NCI-H128 (cell line): Measurements from ENCODE around the gene FBLN2.
"Not testable (repeated sequence)": the region's sequence is repeated elsewhere in the genome, so short reads cannot be mapped to it uniquely, and the experiment has no call there.

ENCODE experiments used
- DNase-seq: peaks from one replicate; lab custom pipeline; 2025; ENCODE audit not compliant: unreplicated experiment; lab: John Stamatoyannopoulos, UW

FBLN2 gene

GRCh38 chr3:13513913-13514517 is 34.9 kb upstream of the FBLN2 start:
- DNase-seq: no peak

- DNase-seq: no peak
Observed at GRCh38 chr3:13514639-13515435, 34.1 kb upstream of the FBLN2 start.

DNA sequence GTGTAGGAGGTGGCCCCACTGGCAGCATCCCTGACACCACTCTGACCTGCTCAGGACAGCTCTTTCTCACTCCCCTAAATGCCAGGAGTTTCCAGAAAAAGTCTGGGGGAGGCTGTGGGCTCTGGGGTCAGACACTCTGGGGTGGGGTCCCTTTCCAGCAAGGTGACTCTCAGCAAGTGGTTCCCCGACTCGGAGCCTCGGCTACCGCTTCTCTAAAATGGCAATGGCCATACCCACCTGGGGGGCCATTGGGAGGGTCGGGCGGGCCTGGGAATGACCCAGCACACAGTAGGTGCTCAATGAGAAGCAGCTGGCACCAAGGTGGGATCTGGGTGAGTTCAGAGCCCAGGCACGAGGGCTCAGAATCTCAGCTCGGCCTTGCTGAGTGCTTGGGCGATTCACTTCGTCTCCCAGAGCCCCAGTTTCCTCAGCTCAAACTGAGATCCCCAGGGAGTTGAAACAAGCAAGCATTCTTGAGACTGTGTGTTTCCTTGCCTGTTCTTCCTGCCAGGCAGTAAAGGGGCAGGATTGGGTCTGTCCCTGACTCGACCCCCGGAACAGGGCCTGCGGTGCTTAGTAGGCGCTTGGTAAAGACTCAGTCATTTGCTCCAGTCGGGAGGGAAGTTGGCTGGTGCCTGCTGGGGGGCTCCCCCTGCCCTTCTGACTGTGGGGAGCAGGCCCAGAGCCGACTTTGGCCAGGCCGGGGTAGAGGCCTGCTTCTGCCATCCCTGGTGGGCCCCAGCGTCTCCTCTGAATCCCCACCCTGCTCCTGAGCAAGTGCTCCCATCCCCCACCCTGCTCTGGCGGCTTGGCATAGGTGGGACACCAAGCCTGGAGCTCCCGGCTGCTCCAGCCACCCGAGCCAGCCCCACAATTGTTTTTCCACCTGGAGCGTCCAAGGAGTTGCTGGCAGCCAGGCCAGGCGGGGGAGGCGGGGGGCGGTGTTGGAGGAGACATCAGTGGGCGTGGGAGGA is 32.9 kb upstream of the FBLN2 start:
- no peak for DNase-seq

DNA sequence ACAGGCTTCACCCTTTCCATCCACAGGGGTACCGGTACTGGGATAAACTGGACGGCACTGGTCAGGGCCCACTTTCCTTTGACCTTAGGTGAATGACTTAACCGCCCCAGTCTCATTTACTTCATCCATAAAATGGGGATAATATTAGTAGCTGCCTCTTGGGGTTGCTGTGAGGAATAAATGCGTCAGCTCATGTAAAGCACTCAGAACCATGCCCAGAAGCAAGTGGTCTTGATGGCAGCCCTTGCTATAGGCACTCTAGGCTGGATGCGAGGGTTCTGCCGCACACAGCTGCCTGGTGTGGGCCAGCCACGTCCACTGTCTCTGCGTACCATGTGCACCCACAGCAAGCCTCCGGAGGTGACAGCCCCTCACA is 32.2 kb upstream of the FBLN2 start:
- no peak for DNase-seq

DNA sequence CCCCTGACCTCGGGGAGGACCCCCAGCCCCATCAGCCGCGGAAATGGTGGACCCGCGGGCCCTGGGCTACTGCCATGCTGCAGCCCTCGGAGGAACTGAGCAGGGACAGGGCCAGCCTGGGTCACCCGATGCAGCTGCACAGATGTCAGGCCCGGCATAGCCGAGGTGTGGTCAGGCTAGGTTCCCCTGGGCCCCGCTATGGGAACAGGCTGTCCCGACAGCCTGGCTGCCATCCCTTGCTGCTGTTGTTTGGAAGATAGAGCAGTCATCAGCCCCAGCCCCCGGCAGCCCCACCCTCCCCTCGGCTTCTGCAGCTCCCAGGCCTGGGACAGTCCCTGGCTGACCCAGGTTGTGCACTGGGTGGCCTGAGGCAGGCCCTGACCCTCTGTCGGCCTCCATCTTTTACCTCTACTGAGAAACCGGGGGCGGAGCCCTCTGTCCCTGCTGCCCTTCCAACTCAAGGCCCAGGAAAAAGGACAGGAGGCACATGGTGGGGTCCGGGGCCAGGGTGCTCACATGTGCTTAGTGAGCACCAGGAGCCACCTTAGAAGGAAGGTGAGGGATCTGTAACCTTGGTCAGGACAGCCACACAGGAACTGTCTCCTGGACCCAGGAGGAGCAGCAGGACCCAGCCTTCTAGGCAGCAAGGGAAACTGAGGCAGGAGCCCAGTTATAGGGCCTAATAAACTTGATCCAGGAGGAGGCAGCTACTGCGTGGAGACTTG is 31.5 kb upstream of the FBLN2 start:
- no peak for DNase-seq

GRCh38 chr3:13518516-13518953 is 30.4 kb upstream of the FBLN2 start:
- DNase-seq: no peak

GRCh38 chr3:13519006-13519791 is 29.7 kb upstream of the FBLN2 start:
- DNase-seq: no peak

GRCh38 chr3:13520326-13520880 is 28.5 kb upstream of the FBLN2 start:
- no peak for DNase-seq

- no peak for DNase-seq
Observed at GRCh38 chr3:13521309-13521708, 27.6 kb upstream of the FBLN2 start.

DNA sequence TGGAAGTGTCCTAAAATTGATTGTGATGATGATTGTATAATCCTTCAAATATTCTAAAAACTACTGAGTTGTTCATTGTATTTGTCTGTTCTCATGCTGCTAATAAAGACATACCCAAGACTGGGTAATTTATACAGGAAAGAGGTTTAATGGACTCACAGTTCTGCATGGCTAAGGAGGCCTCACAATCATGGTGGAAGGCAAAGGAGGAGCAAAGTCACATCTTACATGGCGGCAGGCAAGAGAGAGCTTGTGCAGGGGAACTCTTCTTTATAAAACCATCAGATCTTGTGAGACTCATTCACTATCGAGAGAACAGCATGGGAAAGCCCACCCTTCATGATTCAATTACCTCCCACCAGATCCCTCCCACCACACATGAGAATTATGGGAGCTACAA is 27.2 kb upstream of the FBLN2 start:
- not testable (repeated sequence) for DNase-seq

DNA sequence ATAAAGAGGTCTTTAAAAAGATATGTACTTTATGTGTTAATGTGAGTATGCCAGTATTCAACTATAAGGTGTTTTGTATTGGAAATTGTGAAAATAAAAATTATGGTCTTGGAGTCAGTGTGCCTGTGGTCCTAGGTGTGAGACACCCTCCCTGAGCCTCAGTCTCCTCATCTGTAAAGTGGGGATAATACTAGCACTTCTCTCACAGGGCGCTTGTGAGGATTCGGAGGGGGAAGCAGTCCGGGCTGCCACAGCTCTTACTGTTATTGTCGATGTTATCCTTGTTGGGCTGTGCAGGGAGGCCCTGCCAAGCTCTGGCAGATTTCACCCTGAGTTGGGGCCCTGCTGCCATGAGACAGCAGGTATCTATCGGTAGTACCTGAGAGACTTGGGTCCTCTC is 26.7 kb upstream of the FBLN2 start:
- no peak for DNase-seq

GRCh38 chr3:13524979-13525669 is 23.8 kb upstream of the FBLN2 start:
- DNase-seq: no peak

- DNase-seq: no peak
Observed at GRCh38 chr3:13525827-13526625, 22.9 kb upstream of the FBLN2 start.

DNA sequence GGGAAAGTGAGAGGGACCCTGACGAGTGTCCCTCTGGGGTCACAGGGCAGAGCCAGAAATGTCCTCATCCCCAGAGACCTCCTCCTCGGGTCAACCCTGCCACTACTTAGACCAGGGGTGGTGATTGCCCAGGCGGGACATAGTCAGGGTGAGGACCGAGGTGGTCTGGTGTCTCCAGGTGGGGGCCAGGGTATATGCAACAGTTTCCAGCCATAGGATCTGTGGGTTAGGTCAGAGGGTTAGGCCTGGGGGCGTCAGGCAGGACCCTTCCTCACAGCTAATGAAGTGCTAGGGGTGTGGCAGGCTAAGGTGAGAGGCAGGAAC is 22.3 kb upstream of the FBLN2 start:
- no peak for DNase-seq

GRCh38 chr3:13528217-13528867 is 20.6 kb upstream of the FBLN2 start:
- DNase-seq: no peak

DNA sequence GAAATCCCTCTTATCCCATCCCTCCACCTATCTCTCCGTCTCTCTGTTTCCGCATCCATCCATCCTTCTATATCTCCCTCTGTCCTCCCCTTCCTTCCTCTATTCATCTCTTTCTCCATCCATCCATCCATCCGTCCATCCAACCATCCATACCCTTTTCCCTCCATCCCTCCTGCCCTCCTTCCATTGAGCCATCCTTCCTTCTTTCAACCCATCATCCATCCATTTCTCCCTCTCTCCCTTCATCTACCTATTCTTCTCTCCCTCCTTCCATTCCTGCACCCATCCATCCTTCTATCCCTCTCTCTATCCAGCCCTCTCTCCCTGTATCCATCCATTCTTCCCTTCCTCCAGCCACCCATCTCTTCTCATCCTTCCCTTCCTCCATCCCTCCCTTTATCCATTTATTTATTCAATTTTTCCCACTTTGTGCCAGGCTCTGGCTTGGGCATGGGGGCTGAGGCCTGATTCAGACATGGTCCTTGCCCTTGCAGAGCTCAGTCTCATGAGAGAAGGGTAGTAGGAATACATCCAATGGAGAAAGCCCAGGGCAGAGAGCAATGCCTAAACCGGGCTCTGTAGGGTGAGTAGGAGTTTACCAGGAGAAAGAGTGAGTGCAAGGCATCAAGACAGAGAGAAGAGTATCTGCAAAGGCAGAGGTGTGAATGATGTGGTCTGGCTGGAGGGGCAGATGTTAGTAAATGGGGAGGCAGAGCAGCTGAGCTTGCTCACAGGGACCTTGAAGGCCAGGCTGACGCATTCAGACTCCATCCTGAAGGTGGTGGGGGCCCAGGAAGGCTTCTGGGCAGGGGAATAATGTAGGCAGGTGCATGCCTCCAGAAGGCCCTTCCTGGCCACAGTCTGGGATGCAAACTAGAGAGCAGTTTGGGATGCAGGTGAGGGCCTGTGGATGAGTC is 19.5 kb upstream of the FBLN2 start:
- no peak for DNase-seq
